KMS-11 (cell line): ENCODE data around the gene LTO1.

ENCODE experiments used
- H2AFZ ChIP-seq: fragments of 200-600 bp; sonication (generic); 2 replicates; pipeline ENCODE4 v1.6.1; 2016; ENCODE audit warnings: antibody characterized with exemption, mixed run types, low read depth
- H3K27ac ChIP-seq: fragments of 200-600 bp; sonication (generic); 2 replicates; pipeline ENCODE4 v1.6.1; 2016; ENCODE audit warnings: mild to moderate bottlenecking, mixed run types
- H3K27me3 ChIP-seq: fragments of 200-600 bp; sonication (generic); 2 replicates; pipeline ENCODE4 v1.6.1; 2017; ENCODE audit warnings: mild to moderate bottlenecking, low read depth, mixed run types, moderate library complexity; ENCODE audit not compliant: insufficient read depth
- H3K36me3 ChIP-seq: fragments of 200-600 bp; sonication (generic); 2 replicates; pipeline ENCODE4 v1.6.1; 2017; ENCODE audit warnings: mild to moderate bottlenecking, mixed run types; ENCODE audit not compliant: insufficient read depth
- H3K4me1 ChIP-seq: fragments of 200-600 bp; sonication (generic); 2 replicates; pipeline ENCODE4 v1.6.1; 2016; ENCODE audit warnings: mild to moderate bottlenecking, low read depth, mixed run types; ENCODE audit not compliant: poor library complexity, severe bottlenecking
- H3K4me2 ChIP-seq: fragments of 200-600 bp; sonication (generic); 2 replicates; pipeline ENCODE4 v1.7.0; 2016; ENCODE audit warnings: mild to moderate bottlenecking, mixed run types
- H3K4me3 ChIP-seq: fragments of 200-600 bp; sonication (generic); IDR thresholded peaks from 2 replicates; pipeline ENCODE4 v1.6.1; 2017; ENCODE audit warnings: low read depth, low read length, mixed read lengths; ENCODE audit not compliant: insufficient read depth
- H3K79me2 ChIP-seq: fragments of 200-600 bp; sonication (generic); 2 replicates; pipeline ENCODE4 v1.6.1; 2016; ENCODE audit warnings: low read depth, mixed run types; ENCODE audit not compliant: insufficient read depth
- H3K9ac ChIP-seq: fragments of 200-600 bp; sonication (generic); 2 replicates; pipeline ENCODE4 v1.6.1; 2016; ENCODE audit warnings: mild to moderate bottlenecking, mixed run types
- H4K20me1 ChIP-seq: fragments of 200-600 bp; sonication (generic); 2 replicates; pipeline ENCODE4 v1.6.1; 2016; ENCODE audit warnings: mild to moderate bottlenecking, mixed run types; ENCODE audit not compliant: insufficient read depth
- CTCF ChIP-seq: fragments of 200-600 bp; sonication (generic); conservative IDR thresholded peaks from 2 replicates; pipeline ENCODE4 v1.6.1; 2017; ENCODE audit warnings: low read depth, mild to moderate bottlenecking, antibody characterized with exemption, low read length, moderate library complexity, mixed read lengths

Gene LTO1

GRCh38 chr11:69636512-69637197, 38.5 kb downstream of the LTO1 start:
- Histone ChIP-seq H2AFZ (no peak overlapping the region), H3K4me1 (no peaks in the 10 kb centered on the region), H3K27me3 (peaks cover 57% of the 10 kb centered on the region), H3K9ac (no peak overlapping the region), H3K36me3 (no peaks in the 10 kb centered on the region), H3K79me2 (no peaks in the 10 kb centered on the region), H3K4me3 (no peak overlapping the region), H3K4me2 (no peak overlapping the region), H3K27ac (no peak overlapping the region), H4K20me1 (no peaks in the 10 kb centered on the region)
- no peak for TF ChIP-seq CTCF

DNA sequence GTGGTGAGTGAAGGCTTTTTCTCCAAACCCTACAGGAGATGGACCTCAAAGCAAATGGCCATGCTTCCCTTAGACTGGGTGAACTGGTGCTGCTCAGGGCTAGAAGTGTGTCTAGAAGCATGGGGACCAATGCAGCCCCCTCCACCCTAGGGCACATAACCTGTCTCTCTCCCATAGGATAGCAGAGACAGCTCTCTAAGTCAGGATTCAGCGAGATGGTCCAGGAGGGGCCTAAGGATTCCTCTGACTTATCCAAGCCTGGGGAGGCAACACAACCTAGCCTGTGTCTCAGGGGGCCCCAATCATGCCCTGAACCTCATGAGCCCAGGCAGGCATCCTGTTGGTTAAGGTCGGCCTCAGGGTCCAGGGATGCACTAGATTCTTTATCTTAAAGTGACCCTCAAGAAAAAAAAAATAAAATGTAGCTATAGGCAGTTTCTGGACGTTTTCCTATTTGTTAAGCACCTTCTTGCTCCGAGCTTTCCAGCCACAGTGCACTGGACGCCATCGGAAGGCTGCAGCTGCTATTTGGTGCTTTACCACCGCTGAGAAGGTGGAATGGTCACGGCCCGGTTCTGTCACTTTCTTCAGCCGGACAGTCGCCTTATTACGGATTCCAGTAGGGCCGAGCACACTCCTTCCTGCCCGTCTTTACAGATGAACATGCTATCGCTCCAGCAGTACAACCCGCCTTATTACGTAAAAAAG, 39.2 kb downstream of the LTO1 start:
- H3K9ac ChIP-seq, result no peak overlapping the region
- H3K27me3 ChIP-seq, result peaks cover 54% of the 10 kb centered on the region
- no peak overlapping the region for H3K27ac ChIP-seq

DNA sequence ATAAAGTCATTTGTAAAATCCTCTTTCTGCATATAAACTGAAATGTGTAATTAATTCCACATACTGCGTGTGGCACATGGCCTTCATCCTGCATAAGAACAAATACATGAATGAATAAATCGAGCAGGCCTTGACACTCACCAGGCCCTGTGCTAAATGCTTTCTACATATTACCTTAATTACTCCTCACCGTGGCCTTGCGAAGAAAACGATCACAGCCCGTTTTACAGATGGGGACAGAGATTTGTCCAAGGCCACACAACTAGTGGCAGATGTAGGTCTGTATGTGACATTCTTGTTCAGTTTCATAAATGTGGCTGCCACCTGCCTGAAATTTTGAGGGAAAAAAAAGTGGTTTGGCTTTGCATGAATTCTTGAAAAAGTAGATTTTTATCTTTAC, 40.0 kb downstream of the LTO1 start:
- Histone ChIP-seq H3K4me3 (no peak overlapping the region), H3K27me3 (peaks cover 55% of the 10 kb centered on the region), H3K36me3 (no peaks in the 10 kb centered on the region), H3K79me2 (no peaks in the 10 kb centered on the region), H4K20me1 (no peaks in the 10 kb centered on the region), H3K4me1 (no peaks in the 10 kb centered on the region), H3K4me2 (no peak overlapping the region), H2AFZ (no peak overlapping the region), H3K27ac (no peak overlapping the region), H3K9ac (no peak overlapping the region)
- no peak for TF ChIP-seq CTCF

More for the DNA sequence above, 39.2 kb downstream of the LTO1 start:
- H3K36me3 ChIP-seq, result no peaks in the 10 kb centered on the region
- no peaks in the 10 kb centered on the region for H4K20me1 ChIP-seq
- no peak overlapping the region for H3K4me3 ChIP-seq
- H3K4me2 ChIP-seq, result no peak overlapping the region
- H3K4me1 ChIP-seq, result no peaks in the 10 kb centered on the region
- no peaks in the 10 kb centered on the region for H3K79me2 ChIP-seq
- H2AFZ ChIP-seq, result no peak overlapping the region
- TF ChIP-seq CTCF, result no peak

GRCh38 chr11:69634590-69634989, 40.6 kb downstream of the LTO1 start:
- H3K79me2 ChIP-seq, result no peaks in the 10 kb centered on the region
- no peak overlapping the region for H3K4me2 ChIP-seq
- H3K27me3 ChIP-seq, result peaks cover 51% of the 10 kb centered on the region
- no peaks in the 10 kb centered on the region for H4K20me1 ChIP-seq
- H3K36me3 ChIP-seq, result no peaks in the 10 kb centered on the region
- H3K4me3 ChIP-seq, result no peak overlapping the region
- no peak overlapping the region for H3K27ac ChIP-seq
- H3K9ac ChIP-seq, result no peak overlapping the region
- no peak for TF ChIP-seq CTCF
- no peak overlapping the region for H2AFZ ChIP-seq
- H3K4me1 ChIP-seq, result no peaks in the 10 kb centered on the region
